GM18870 (cell line): ENCODE data around the gene DDR1.

Source experiments
- ATAC-seq: cut with Tn5 transposase; IDR thresholded peaks from one replicate; pipeline ENCODE4 v1.9.1; 2021; ENCODE audit warnings: moderate library complexity; ENCODE audit not compliant: unreplicated experiment

Gene DDR1

GRCh38 chr6:30883685-30884520 lies at the start of gene DDR1:
DDR1 (plus strand) TSS chr6:30884519; CDS start chr6:30888730, 4,211 bp downstream.
- ATAC-seq, result no peak

GRCh38 chr6:30834646-30835045 lies 49.7 kb upstream of the DDR1 start:
- no peak for ATAC-seq

DNA sequence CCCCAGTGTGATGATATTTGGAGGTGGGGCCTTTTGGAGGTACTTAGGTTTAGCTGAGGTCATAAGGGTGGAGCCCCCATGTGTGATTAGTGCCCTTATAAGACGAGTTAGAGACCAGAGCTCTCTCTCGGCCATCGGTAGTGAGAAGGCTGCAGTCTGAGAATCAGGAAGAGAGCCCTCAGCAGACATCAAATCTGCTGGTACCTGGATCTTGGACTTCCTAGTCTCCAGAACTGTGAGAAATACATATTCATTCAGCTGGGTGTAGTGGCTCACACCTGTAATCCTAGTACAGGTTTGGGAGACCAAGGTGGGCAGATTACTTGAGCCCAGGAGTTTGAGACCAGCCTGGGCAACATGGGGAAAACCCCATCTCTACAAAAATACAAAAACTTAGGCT lies 48.7 kb upstream of the DDR1 start:
- no peak for ATAC-seq

GRCh38 chr6:30836431-30836866 lies 47.9 kb upstream of the DDR1 start:
- ATAC-seq, result no peak

DNA sequence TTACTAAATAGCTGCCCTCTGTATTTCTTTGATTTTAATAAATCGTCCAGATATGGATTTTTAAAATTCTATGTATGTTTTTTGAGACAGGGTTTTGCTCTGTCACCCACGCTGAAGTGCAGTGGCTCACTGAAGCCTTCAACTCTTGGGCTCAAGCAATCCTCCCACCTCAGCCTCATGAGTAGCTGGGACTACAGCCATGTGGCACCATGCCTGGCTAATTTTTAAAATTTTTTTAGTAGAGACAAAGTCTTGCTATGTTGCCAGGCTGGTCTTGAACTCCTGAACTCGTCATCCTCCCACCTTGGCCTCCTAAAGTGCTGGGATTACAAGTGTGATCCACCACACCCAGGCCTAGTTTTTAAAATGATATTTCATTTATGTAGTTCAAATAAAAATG lies 47.4 kb upstream of the DDR1 start:
- no peak for ATAC-seq

DNA sequence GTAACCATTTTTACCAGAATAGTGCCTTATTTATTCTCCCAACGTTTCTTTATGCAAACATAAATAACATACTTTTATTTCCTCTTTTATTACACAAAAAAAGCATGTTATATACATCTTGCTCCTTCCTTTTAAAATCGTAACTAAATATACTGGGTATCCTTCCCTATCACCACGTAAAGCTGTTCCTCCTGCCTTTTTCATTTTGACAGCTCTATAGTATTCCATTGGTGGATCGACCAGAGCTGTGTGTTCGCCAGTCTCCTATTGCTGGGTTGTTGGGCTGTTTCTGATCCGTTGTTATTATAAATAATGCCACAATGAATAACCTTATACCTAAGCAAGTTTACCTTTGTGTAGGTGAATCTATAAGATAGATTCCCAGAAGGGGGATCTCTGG lies 46.9 kb upstream of the DDR1 start:
- no peak for ATAC-seq

GRCh38 chr6:30837870-30838269 lies 46.4 kb upstream of the DDR1 start:
- ATAC-seq, result no peak

- ATAC-seq, result no peak
These were observed 44.6 kb upstream of the DDR1 start for GRCh38 chr6:30839671-30840070.

DNA sequence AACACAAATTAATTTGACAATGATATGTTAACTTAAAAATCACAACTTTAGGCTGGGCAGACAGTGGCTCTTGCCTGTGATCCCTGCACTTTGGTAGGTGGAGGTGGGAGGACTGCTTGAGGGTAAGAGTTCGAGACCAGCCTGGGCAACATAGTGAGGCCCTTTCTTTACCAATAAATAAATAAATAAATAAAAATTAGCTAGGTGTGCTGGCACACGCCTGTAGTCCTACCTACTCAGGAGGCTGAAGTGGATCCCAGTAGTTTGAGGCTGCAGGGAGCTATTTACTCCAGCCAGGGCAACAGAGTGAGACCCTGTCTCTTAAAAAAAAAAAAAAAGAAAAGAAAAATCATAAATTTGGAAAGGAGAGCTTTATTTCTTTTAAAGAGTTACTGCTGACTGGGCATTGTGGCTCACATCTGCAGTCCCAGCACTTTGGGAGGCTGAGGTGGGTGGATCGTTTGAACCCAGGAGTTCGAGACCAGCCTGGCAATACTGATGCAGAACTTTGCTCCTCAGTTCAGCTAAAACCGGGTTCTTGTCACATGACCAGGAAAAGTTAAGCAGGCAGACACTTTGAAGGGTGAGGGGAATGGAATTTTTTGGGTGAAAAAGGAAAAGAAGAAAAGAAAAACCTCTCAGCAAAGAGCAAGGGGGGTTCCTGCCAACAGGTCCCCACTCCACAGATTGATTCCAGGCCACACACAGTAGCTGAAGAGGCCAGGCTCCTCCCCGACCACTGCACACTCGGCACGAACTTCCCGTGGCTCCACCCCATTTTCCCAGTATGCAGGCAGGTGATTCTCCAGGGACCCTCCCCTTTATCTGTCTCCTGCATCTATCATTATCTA lies 44.0 kb upstream of the DDR1 start:
- no peak for ATAC-seq

- ATAC-seq, result no peak
These were observed 43.2 kb upstream of the DDR1 start for GRCh38 chr6:30840935-30841643.

DNA sequence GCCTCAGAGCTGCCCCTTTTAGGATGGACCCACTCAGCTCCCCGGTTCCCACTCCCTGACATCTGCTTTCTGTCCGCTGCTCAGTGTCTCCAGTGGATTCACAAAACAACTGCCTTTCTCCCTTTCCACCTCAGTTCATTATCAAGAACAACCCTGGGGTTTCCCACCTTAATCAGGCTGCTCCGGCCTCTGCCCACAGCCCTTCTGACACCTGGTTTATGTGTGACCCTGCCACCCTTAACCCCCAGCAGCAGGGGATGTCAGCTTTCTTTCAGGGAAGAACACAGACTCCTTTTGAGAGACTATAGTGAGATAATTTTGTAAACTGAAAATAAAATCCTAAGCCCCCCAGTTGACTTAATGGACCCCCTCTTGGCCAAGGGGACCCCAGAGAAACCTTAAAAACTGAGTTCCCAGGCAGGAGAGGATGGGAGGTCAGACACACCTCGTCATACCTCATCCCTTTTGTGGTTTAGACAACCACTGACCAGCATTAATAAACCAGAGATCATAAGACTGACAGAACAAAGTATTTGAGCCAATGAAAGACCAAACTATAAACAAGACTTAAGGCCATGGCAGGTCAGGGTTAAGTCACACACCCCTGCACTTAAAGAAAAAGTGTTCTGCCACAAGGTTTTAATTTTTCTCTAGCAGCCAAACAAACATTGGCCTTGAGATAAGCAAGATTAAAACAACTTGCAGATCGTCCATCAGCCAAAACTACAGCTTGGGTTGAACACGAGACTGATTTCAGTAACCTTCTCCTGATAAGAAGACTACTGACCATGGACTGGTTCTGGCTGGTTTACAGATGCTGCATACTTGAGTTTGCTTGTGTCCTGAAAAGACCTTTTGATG lies 42.4 kb upstream of the DDR1 start:
- ATAC-seq, result no peak

GRCh38 chr6:30842754-30843610 lies 41.3 kb upstream of the DDR1 start:
- no peak for ATAC-seq

DNA sequence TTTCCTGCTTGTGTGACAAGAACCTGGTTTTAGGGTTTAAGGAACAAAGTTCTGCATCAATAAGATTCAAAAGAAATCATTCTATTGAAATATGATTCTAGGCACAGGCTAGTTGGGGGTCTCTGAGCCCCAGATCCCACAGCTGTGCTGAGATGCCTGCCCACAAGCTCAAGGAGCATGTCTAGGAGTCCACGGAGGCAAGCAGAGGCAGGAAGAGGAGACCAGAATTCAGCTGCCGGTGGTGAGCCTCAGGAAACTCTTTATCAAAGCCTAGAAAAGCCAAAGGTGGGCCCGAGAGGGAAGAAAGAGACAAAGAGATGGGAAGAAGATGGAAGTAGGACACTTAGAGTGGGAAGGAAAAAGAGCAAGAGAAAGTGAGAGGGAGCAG lies 40.7 kb upstream of the DDR1 start:
- ATAC-seq, result no peak

GRCh38 chr6:30844118-30844535 lies 40.2 kb upstream of the DDR1 start:
- ATAC-seq, result no peak

GRCh38 chr6:30845183-30845582 lies 39.1 kb upstream of the DDR1 start:
- no peak for ATAC-seq

DNA sequence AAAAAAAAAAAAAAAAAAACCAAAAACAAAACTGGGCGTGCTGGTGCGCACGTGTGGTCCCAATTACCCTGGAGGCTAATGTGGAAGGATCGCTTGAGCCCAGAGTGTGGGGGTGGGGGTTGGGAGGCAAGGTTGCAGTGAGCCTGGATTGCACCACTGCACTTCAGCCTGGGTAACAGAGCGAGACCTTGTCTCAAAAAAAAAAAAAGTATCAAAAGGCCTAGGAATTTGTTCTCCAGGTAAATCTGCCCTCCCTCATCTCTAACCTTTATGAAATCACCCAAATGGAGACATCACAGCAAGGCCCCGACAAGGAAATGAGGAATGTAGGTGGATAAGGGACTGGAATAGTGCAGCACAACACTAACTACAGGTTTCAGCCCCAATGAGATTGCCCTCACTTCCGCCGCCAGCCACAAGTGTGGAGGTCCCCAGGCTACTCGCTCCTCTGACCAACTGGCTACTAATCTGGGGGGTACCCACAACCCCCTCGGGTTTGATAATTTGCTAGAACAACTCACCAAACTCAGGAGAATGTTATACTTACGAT lies 36.8 kb upstream of the DDR1 start:
- no peak for ATAC-seq

GRCh38 chr6:30847971-30848436 lies 36.3 kb upstream of the DDR1 start:
- no peak for ATAC-seq

- ATAC-seq, result no peak
These were observed 34.2 kb upstream of the DDR1 start for GRCh38 chr6:30849903-30850651.
